ENCODE data around the gene RALB.

GRCh38 chr2:120265006-120265405, 12.4 kb downstream of the RALB start:
- TF ChIP-seq CTCF (IDR thresholded peaks at IDR 0.05; ENCODE audit: low read depth, low read length) (no peak), EZH2phosphoT487 (IDR thresholded peaks at IDR 0.05; ENCODE audit: low read depth) (no peak)
